Adipocyte (in vitro differentiated cells): ENCODE results near the gene ADAM15.

Experiments used
- DNase-seq: peaks from one replicate; pipeline ENCODE4 v3.0.0-alpha.2; 2015; ENCODE audit warnings: low read depth
- H3K27me3 ChIP-seq: replicated peaks from 2 replicates; pipeline ENCODE4 v1.7.0; 2013; ENCODE audit warnings: mild to moderate bottlenecking, low read length, moderate library complexity; ENCODE audit not compliant: control insufficient read depth, insufficient read depth
- H3K36me3 ChIP-seq: 2 replicates; pipeline ENCODE4 v1.7.0; 2013; ENCODE audit warnings: low read length, mild to moderate bottlenecking, moderate library complexity; ENCODE audit not compliant: control insufficient read depth, insufficient read depth, severe bottlenecking
- H3K4me1 ChIP-seq: 2 replicates; pipeline ENCODE4 v1.7.0; 2013; ENCODE audit warnings: mild to moderate bottlenecking, low read length, moderate library complexity; ENCODE audit not compliant: control insufficient read depth, insufficient read depth
- H3K4me3 ChIP-seq: 2 replicates; pipeline ENCODE4 v1.7.0; 2013; ENCODE audit warnings: mild to moderate bottlenecking, low read length, moderate library complexity
- H3K9ac ChIP-seq: 2 replicates; pipeline ENCODE4 v1.7.0; 2013; ENCODE audit warnings: mild to moderate bottlenecking, low read length, moderate library complexity
- H3K9me3 ChIP-seq: 2 replicates; pipeline ENCODE4 v1.7.0; 2013; ENCODE audit warnings: mild to moderate bottlenecking, low read length, moderate library complexity; ENCODE audit not compliant: control insufficient read depth

ADAM15 gene

GRCh38 chr1:155105604-155106011 is 54.5 kb downstream of the ADAM15 start:
- Histone ChIP-seq H3K36me3 (no peaks in the 10 kb centered on the region), H3K4me3 (peak overlapping the region; percentile 33), H3K4me1 (peaks cover 36% of the 10 kb centered on the region)

GRCh38 chr1:155106862-155107261 is 55.7 kb downstream of the ADAM15 start:
- no peak for DNase-seq
- H3K9me3 ChIP-seq, result no peaks in the 10 kb centered on the region
- no peaks in the 10 kb centered on the region for H3K36me3 ChIP-seq
- H3K27me3 ChIP-seq, result peaks cover 14% of the 10 kb centered on the region
- peaks cover 36% of the 10 kb centered on the region for H3K4me1 ChIP-seq
- no peak overlapping the region for H3K9ac ChIP-seq
- H3K4me3 ChIP-seq, result no peak overlapping the region

More at GRCh38 chr1:155105604-155106011, 54.5 kb downstream of the ADAM15 start:
- H3K9me3 ChIP-seq, result no peaks in the 10 kb centered on the region
- H3K9ac ChIP-seq, result peak overlapping the region; percentile 56
- peaks cover 11% of the 10 kb centered on the region for H3K27me3 ChIP-seq
- DNase-seq, result no peak

- no peaks in the 10 kb centered on the region for H3K36me3 ChIP-seq
- H3K27me3 ChIP-seq, result peaks cover 14% of the 10 kb centered on the region
- peaks cover 31% of the 10 kb centered on the region for H3K4me1 ChIP-seq
- no peak overlapping the region for H3K9ac ChIP-seq
- DNase-seq, result no peak
- H3K4me3 ChIP-seq, result no peak overlapping the region
- no peaks in the 10 kb centered on the region for H3K9me3 ChIP-seq
Observed at GRCh38 chr1:155107309-155108264, 56.5 kb downstream of the ADAM15 start.

GRCh38 chr1:155108296-155108695 is 57.2 kb downstream of the ADAM15 start:
- no peaks in the 10 kb centered on the region for H3K9me3 ChIP-seq
- H3K36me3 ChIP-seq, result no peaks in the 10 kb centered on the region
- no peak overlapping the region for H3K4me3 ChIP-seq
- no peak for DNase-seq
- H3K4me1 ChIP-seq, result peaks cover 30% of the 10 kb centered on the region
- no peak overlapping the region for H3K9ac ChIP-seq
- peaks cover 14% of the 10 kb centered on the region for H3K27me3 ChIP-seq

- no peak for DNase-seq
- Histone ChIP-seq H3K4me3 (no peak overlapping the region), H3K27me3 (peaks cover 16% of the 10 kb centered on the region), H3K9me3 (no peaks in the 10 kb centered on the region), H3K36me3 (no peaks in the 10 kb centered on the region), H3K4me1 (peaks cover 18% of the 10 kb centered on the region), H3K9ac (no peak overlapping the region)
Observed at GRCh38 chr1:155110381-155110780, 59.3 kb downstream of the ADAM15 start.

GRCh38 chr1:155110826-155111225 is 59.7 kb downstream of the ADAM15 start:
- no peak overlapping the region for H3K4me3 ChIP-seq
- no peak for DNase-seq
- no peaks in the 10 kb centered on the region for H3K36me3 ChIP-seq
- no peak overlapping the region for H3K9ac ChIP-seq
- H3K4me1 ChIP-seq, result peaks cover 13% of the 10 kb centered on the region
- peaks cover 16% of the 10 kb centered on the region for H3K27me3 ChIP-seq
- H3K9me3 ChIP-seq, result no peaks in the 10 kb centered on the region
